Keratinocyte (primary cell): ENCODE measurements around the gene RAMACL.

Experiments used
- EZH2 ChIP-seq: IDR thresholded peaks from one replicate; pipeline ENCODE4 v1.6.1; 2012; ENCODE audit warnings: inconsistent platforms, mild to moderate bottlenecking, low read length, moderate library complexity
- TF ChIP-seq, protein P1 (sequence below), 3 experiments: IDR thresholded peaks in 1 of 3; conservative IDR thresholded peaks in 1 of 3; optimal IDR thresholded peaks in 1 of 3; 2 replicates in 2 of 3; 3 replicates in 1 of 3; pipeline versions ENCODE3 to v1.5.1; 2011; ENCODE audit warnings: low read length in 3 of 3, mild to moderate bottlenecking in 3 of 3, moderate library complexity in 2 of 3, control low read depth in 1 of 3, inconsistent platforms in 1 of 3; ENCODE audit not compliant: insufficient read depth in 2 of 3; ENCODE audit errors: extremely low read depth in 1 of 3

DNA sequence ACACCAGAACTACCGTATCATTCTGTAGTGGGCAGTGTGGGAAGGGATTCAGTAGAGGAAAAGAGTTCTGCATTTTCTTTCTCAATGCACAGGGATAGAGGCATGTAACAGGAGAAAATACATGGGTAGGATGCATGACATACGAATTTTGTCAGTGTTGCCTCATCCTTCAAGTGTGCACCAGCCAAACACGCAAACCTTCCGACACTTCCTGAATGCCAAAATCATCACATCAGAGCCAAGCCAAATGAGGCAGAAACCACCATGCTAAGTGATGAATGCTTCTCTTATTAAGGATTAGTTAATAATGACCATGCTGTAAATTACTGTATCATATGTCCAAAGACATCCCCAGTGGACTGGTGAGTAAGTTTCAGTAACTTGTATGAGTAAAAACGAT lies 27.3 kb downstream of the RAMACL start:
- TF ChIP-seq, protein P1, sequence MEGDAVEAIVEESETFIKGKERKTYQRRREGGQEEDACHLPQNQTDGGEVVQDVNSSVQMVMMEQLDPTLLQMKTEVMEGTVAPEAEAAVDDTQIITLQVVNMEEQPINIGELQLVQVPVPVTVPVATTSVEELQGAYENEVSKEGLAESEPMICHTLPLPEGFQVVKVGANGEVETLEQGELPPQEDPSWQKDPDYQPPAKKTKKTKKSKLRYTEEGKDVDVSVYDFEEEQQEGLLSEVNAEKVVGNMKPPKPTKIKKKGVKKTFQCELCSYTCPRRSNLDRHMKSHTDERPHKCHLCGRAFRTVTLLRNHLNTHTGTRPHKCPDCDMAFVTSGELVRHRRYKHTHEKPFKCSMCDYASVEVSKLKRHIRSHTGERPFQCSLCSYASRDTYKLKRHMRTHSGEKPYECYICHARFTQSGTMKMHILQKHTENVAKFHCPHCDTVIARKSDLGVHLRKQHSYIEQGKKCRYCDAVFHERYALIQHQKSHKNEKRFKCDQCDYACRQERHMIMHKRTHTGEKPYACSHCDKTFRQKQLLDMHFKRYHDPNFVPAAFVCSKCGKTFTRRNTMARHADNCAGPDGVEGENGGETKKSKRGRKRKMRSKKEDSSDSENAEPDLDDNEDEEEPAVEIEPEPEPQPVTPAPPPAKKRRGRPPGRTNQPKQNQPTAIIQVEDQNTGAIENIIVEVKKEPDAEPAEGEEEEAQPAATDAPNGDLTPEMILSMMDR (optimal IDR thresholded peaks at IDR 0.05 in 1 of 3, IDR thresholded peaks at IDR 0.05 in 1 of 3, conservative IDR thresholded peaks at IDR 0.05 in 1 of 3; ENCODE audit: extremely low read depth in 1 of 3, insufficient read depth in 2 of 3, low read length in 3 of 3), result no peak
- TF ChIP-seq EZH2, result no peak
